Stimulated activated naive B cell treated with anti-CD40 and anti-IgM and Interleukin-4, amounts not matched to agents 10 μg/mL and 1 μg/mL and 100 μg/mL, for 72 hours (primary cell): ENCODE data around the gene ADGRF3.
"Not testable (repeated sequence)": the region's sequence is repeated elsewhere in the genome, so short reads cannot be mapped to it uniquely, and the experiment has no call there.

Experiments used
- ATAC-seq, 2 donors: fragments of 150-1000 bp; cut with Tn5 transposase; replicated peaks; 2 replicates each; pipeline ENCODE4 v1.10.0; 2021; ENCODE audit warnings: moderate library complexity in 1 of 2
- DNase-seq: peaks from one replicate; pipeline ENCODE4 v3.0.0; 2021
- H3K27ac Mint-ChIP-seq: one replicate; pipeline ENCODE4 v1.8.0; 2022; ENCODE audit warnings: mild to moderate bottlenecking, mixed read lengths
- H3K27me3 Mint-ChIP-seq, 2 donors: one replicate each; pipeline ENCODE4 v1.8.0; 2022; ENCODE audit warnings: mixed read lengths in 2 of 2
- H3K36me3 Mint-ChIP-seq, 2 donors: one replicate each; pipeline ENCODE4 v1.8.0; 2022; ENCODE audit warnings: mixed read lengths in 2 of 2, mild to moderate bottlenecking in 1 of 2
- H3K4me1 Mint-ChIP-seq, 2 donors: one replicate each; pipeline ENCODE4 v1.8.0; 2022; ENCODE audit warnings: mixed read lengths in 2 of 2, mild to moderate bottlenecking in 1 of 2
- H3K4me3 Mint-ChIP-seq, 2 donors: one replicate each; pipeline ENCODE4 v1.8.0; 2022; ENCODE audit warnings: mild to moderate bottlenecking in 2 of 2, mixed read lengths in 2 of 2, moderate library complexity in 1 of 2
- H3K9me3 Mint-ChIP-seq, 2 donors: one replicate each; pipeline ENCODE4 v1.8.0; 2022; ENCODE audit warnings: mixed read lengths in 2 of 2, mild to moderate bottlenecking in 1 of 2

Gene ADGRF3

DNA sequence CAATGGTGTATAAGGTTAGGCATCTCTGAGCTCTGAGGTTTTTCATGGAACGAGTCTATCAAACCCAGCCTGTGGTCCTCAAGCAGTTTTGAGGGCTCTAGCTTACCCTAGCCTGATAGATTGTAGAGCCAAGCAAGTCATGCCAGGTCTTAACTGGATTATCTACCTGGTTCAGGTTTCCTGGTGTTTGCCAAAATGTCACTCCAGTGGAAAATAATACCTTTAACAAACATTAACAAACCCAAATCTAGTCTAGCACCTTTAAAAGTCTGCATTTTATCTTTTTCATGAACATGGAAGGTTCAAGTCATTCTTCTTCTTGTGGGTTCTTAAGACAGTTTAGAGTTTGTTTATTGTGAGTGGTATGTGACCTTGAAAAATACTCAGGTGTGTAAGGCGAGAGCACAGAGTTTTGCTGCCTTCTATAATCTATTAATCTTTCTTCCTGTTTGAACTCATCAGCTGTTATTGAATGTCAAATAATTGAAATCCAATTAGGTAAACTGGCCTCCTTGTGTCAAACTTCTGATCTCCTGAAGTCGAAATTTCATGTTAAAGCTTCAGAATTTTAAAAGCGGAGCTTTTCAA is 13.4 kb upstream of the ADGRF3 start:
- H3K4me3 Mint-ChIP-seq, result no peak overlapping the region
- H3K27ac Mint-ChIP-seq, result no peak overlapping the region
- peaks cover 27 to 64% of the 10 kb centered on the region in 2 donors for H3K4me1 Mint-ChIP-seq
- no peaks in the 10 kb centered on the region for H3K9me3 Mint-ChIP-seq
- H3K27me3 Mint-ChIP-seq, result no peaks in the 10 kb centered on the region
- peaks cover 27 to 40% of the 10 kb centered on the region in 2 donors for H3K36me3 Mint-ChIP-seq
- DNase-seq (no peak), ATAC-seq (no peak)

DNA sequence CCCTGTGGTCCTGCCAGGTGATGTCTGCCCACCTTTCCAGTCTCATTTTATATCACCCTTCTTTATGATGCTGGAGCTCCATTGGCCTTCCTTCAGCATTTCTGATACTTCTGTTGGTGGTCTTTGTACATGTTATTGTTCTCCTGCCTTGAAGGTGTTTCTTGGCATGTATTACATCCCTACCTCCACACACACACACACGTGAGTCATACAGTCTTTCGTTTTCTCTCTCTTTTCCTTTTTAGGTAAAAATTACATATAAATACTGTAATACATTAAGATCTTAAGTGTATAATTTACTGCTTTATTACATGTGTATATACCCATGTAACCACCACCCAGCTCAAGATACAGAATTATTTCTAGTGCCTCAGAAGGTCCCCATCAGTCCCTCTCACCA is 10.2 kb upstream of the ADGRF3 start:
- no peaks in the 10 kb centered on the region for H3K27me3 Mint-ChIP-seq
- ATAC-seq, result no peak
- no peak overlapping the region for H3K4me3 Mint-ChIP-seq
- H3K4me1 Mint-ChIP-seq, result peaks cover 31 to 77% of the 10 kb centered on the region in 2 donors
- peaks cover 38 to 48% of the 10 kb centered on the region in 2 donors for H3K36me3 Mint-ChIP-seq
- H3K27ac Mint-ChIP-seq, result peak overlapping the region; percentile 14
- H3K9me3 Mint-ChIP-seq, result no peaks in the 10 kb centered on the region
- DNase-seq, result no peak

DNA sequence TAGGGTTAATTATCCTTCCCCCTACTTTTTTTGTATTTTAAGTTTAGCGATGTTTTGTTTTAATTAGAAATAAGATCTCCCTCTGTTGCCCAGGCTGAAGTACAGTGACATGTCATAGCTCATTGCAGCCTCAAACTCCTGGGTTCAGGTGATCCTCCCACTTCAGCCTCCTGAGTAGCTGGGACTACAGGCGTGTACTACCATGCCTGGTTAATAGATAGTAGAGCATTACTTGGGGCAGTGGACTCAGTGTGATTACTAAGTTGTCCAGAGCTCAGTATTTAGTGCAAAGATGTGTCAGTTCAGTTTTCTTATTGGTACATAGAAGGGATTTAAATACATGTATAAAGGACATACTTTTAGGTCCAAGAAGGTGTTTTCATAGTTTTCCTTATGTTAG is 9.5 kb upstream of the ADGRF3 start:
- ATAC-seq (no peak), DNase-seq (no peak)
- no peaks in the 10 kb centered on the region for H3K27me3 Mint-ChIP-seq
- peaks cover 34 to 49% of the 10 kb centered on the region in 2 donors for H3K36me3 Mint-ChIP-seq
- peaks cover 34 to 82% of the 10 kb centered on the region in 2 donors for H3K4me1 Mint-ChIP-seq
- H3K9me3 Mint-ChIP-seq, result no peaks in the 10 kb centered on the region
- H3K4me3 Mint-ChIP-seq, result no peak overlapping the region
- H3K27ac Mint-ChIP-seq, result no peak overlapping the region

DNA sequence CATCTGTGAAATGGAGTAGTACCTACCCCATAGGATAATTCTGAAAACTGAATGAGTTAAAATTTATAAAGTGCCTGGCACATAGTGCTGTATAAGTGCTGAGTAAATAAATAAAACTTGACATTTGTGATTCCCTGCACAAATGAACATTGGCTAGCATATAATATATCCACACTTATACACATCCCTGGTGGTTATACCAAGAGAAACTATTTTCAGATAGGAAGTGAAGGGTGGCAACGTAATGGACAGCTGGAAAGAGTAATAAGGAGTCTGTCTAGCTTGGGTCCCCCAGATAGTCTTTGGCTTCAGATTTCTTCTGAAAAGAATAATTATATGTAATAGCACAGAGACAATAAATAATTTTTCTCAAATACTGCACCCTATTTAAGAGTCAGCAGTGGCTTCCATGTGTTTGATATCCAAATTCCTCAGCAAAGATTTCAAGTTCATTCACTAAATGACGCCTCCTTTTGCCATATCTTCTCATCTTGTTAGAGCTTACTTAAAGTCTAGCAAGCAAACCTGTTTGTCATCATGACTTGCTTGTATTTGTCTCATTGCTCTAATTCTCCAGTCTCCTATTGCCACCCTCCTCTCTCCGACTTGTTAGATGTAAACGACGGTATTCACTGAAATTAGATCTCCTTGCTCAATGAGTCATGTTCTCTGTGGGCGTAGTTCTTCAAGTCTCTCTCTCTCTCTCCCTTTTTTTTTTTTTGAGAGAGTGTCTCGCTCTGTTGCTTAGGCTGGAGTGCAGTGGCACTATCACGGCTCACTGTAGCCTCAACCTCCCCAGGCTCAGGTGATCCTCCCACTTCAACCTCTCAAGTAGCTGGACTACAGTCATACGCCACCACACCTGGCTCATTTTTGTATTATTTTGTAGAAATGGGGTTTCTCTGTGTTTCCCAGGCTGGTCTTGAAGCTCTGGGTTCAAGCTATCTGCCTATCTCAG is 8.7 kb upstream of the ADGRF3 start:
- no peak for ATAC-seq
- H3K27ac Mint-ChIP-seq, result no peak overlapping the region
- H3K27me3 Mint-ChIP-seq, result no peaks in the 10 kb centered on the region
- peaks cover 30 to 45% of the 10 kb centered on the region in 2 donors for H3K36me3 Mint-ChIP-seq
- H3K4me1 Mint-ChIP-seq, result peaks cover 32 to 79% of the 10 kb centered on the region in 2 donors
- DNase-seq, result no peak
- H3K4me3 Mint-ChIP-seq, result no peak overlapping the region
- no peaks in the 10 kb centered on the region for H3K9me3 Mint-ChIP-seq

DNA sequence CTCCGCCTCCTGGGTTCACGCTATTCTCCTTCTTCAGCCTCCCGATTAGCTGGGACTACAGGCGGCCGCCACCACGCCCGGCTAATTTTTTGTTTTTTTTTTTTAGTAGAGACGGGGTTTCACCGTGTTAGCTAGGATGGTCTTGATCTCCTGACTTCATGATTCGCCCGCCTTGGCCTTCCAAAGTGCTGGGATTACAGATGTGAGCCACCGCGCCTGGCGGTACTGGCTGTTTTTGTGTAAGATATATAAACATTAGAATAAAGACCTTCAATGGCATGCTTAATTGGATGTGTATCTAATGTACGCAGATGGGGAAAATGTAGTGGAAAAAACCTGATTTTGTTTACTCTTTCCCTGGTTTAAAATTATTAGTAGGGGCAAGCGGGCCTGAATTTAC is 7.9 kb upstream of the ADGRF3 start:
- not testable (repeated sequence) for H3K4me3 Mint-ChIP-seq, H3K27ac Mint-ChIP-seq, DNase-seq, H3K27me3 Mint-ChIP-seq, ATAC-seq, H3K9me3 Mint-ChIP-seq
- Mint-ChIP-seq H3K4me1 (peaks cover 35 to 73% of the 10 kb centered on the region in 2 donors), H3K36me3 (peaks cover 24 to 44% of the 10 kb centered on the region in 2 donors)

DNA sequence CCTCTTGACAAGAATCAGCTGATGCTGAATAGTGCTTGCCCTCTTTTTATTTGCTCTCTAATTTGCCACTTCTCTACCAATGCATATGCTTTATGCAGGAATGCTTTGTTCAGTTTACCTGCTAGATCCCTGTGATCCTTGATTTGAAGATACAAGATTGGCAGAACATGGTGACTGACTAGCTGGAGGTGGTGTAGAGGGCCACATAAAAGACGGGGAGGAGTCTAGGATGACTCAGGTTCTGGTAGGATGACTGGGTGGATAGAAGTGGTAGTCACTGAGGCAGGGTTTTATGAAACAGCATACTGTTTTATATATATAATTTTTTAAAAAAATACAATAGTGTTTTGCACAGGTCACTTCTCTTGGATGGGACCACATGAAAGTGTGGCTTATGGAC is 6.3 kb upstream of the ADGRF3 start:
- no peak for ATAC-seq

DNA sequence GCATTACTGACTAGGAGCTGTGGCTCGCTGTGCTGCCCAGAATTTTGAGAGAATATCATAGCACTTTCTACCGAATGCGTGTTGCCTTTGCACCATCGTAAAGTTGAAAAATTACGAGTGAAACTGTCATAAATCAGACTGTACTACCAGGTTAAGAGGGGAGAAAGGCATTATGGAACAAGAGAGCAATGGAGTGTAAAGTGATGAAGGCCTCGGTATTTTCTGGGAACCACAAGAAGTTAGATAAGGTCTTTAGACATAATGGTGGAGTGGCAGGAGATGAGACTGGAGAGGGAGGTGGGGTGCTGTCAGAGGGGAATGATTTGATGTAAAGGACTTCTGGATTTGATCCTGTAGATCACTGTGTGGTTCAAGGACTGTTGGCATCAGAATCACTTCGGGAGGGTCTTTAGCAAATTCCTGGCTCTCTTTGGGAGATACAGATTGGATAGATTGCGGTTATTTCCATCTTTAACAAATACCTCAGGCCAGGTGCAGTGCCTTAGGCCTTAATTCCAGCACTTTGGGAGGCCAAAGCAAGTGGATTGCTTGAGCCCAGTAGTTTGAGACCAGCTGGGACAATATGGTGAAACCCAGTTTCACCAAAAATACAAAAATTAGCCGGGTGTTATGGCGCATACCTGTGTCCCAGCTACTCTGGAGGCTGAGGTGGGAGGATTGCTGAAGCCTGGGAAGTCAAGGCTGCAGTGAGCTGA is 4.9 kb upstream of the ADGRF3 start:
- H3K9me3 Mint-ChIP-seq, result no peaks in the 10 kb centered on the region
- no peak overlapping the region for H3K4me3 Mint-ChIP-seq
- ATAC-seq (no peak), DNase-seq (no peak)
- peaks cover 28 to 41% of the 10 kb centered on the region in 2 donors for H3K36me3 Mint-ChIP-seq
- H3K4me1 Mint-ChIP-seq, result peaks cover 32 to 66% of the 10 kb centered on the region in 2 donors
- no peaks in the 10 kb centered on the region for H3K27me3 Mint-ChIP-seq
- H3K27ac Mint-ChIP-seq, result peak overlapping the region; percentile 22

More for the DNA sequence above, 6.3 kb upstream of the ADGRF3 start:
- Mint-ChIP-seq H3K9me3 (no peaks in the 10 kb centered on the region), H3K4me3 (no peak overlapping the region), H3K27me3 (no peaks in the 10 kb centered on the region), H3K27ac (no peak overlapping the region), H3K4me1 (peaks cover 32 to 68% of the 10 kb centered on the region in 2 donors), H3K36me3 (peaks cover 27 to 44% of the 10 kb centered on the region in 2 donors)
- no peak for DNase-seq

DNA sequence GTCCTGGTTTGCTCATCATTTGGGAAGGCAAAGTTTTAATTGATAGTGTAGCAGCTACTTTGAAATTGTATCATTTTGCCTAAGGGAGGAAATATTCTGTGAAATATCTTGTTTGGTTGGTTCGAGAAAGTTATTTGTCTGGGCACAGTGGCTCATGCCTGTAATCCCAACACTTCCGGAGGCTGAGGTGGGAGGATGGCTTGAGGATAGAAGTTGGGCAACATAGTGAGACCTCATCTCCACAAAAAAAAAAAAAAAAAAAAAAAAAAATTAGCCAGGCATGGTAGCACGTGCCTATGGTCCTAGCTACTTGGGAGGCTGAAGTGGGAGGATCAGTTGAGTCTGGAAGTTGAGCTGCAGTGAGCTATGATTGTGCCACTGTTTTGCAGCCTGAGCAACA is 3.1 kb upstream of the ADGRF3 start:
- no peak for DNase-seq
- Mint-ChIP-seq H3K4me3 (no peak overlapping the region), H3K36me3 (peaks cover 25 to 36% of the 10 kb centered on the region in 2 donors), H3K27me3 (no peaks in the 10 kb centered on the region), H3K4me1 (peaks cover 26 to 55% of the 10 kb centered on the region in 2 donors), H3K27ac (no peak overlapping the region), H3K9me3 (no peaks in the 10 kb centered on the region)
- no peak for ATAC-seq

DNA sequence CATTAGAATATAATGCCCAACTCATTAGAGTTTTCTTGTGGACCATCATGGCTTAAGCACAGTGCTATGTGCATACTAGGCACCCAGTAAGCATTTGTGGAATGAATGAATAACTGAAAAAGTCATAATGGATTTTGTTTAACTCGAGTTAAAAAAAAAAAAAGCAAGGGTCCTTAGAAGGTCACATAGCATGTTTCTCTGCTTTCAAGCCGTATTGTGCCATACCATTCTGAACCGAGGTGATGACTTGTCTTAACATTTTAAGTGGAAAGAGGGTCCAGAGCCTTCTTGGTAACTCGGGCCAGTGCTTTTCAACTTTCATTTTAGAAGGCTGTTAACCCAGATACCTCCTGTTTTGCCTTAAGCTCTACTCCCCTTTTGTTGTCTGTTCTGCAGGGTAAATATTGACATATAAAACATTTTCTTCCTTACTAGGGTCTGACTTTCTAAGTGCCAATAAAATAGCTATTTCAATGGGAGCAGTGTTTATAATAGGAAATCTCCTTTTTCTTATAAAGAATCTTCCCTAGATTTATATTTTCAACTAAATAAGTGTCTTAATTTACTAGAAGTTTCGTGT is 787 bp upstream of the ADGRF3 start:
- Mint-ChIP-seq H3K27me3 (no peaks in the 10 kb centered on the region), H3K36me3 (peaks cover 16 to 26% of the 10 kb centered on the region in 2 donors), H3K27ac (peak overlapping the region; percentile 98), H3K4me1 (peaks cover 26 to 49% of the 10 kb centered on the region in 2 donors), H3K9me3 (no peaks in the 10 kb centered on the region), H3K4me3 (peak overlapping the region; percentile 92 to 95)
- ATAC-seq (no peak), DNase-seq (no peak)

DNA sequence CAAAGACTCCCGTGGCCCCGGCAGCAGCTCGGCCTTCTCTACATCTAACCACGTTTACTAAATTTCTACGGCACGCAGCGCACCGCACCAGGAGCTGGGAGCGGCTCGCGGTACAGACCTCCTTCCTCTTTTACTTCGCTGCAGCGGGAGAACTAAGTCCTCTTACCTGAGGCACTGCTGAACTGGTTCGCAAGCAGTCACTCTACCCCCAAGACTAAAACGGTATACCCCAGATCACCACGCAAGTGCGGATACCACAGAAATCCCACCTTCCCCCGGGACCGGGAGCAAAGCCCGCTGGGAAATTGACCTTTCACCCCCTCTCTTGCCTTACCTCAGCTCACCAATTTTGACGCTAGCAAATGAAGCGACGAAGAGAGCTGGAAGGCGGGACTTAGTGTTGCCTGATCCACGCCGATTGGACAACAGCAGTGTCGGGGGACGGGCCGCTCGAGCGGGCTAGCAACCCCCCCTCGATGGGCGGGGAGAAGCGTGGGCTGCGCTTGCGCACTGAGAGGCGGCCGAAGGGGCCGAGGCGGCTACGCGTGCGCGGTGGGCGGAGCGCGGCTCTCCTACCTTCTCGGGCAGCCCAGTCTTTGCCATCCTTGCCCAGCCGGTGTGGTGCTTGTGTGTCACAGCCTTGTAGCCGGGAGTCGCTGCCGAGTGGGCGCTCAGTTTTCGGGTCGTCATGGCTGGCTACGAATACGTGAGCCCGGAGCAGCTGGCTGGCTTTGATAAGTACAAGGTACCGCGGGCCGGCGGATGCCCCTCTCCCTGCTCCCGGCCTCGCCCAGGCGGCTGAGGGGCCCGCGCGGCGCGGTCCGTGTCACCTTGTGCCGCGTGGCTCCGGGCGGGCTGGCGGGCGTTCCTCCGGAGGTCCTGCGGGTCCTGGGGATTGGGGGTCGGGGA is 790 bp downstream of the ADGRF3 start, which contains the start of gene SELENOI:
TSS of gene SELENOI (plus strand) at position 599 of the 909 bp plus-strand sequence. CDS start at position 689, 90 bp downstream.
- ATAC-seq, result peak; percentile 95 to 96

DNA sequence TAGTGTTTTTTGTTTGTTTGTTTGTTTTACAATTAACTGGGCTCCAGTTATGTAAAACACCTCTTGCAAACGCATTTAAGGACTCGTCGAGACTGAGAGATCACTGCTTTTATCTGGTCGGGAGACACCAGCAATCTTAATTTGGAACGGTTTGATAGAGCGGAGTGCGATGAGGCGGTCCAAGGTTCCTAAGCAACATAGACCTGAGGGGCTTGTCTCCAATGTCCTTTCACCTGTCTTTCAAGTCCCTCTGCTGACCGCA is 1.4 kb downstream of the ADGRF3 start:
- Mint-ChIP-seq H3K4me3 (peak overlapping the region; percentile 92 to 95), H3K4me1 (peaks cover 18 to 31% of the 10 kb centered on the region in 2 donors), H3K27me3 (no peaks in the 10 kb centered on the region), H3K36me3 (peaks cover 12 to 16% of the 10 kb centered on the region in 2 donors), H3K9me3 (no peaks in the 10 kb centered on the region), H3K27ac (peak overlapping the region; percentile 98)
- ATAC-seq (no peak), DNase-seq (no peak)

More for the DNA sequence above, 790 bp downstream of the ADGRF3 start, which contains the start of gene SELENOI:
- Mint-ChIP-seq H3K9me3 (no peaks in the 10 kb centered on the region), H3K27me3 (no peaks in the 10 kb centered on the region), H3K4me1 (peaks cover 18 to 36% of the 10 kb centered on the region in 2 donors), H3K27ac (peak within 1 kb of the TSS; percentile 98), H3K4me3 (peak within 1 kb of the TSS; percentile 92 to 95), H3K36me3 (peaks cover 12 to 16% of the 10 kb centered on the region in 2 donors)
- DNase-seq, result peak; percentile 100

DNA sequence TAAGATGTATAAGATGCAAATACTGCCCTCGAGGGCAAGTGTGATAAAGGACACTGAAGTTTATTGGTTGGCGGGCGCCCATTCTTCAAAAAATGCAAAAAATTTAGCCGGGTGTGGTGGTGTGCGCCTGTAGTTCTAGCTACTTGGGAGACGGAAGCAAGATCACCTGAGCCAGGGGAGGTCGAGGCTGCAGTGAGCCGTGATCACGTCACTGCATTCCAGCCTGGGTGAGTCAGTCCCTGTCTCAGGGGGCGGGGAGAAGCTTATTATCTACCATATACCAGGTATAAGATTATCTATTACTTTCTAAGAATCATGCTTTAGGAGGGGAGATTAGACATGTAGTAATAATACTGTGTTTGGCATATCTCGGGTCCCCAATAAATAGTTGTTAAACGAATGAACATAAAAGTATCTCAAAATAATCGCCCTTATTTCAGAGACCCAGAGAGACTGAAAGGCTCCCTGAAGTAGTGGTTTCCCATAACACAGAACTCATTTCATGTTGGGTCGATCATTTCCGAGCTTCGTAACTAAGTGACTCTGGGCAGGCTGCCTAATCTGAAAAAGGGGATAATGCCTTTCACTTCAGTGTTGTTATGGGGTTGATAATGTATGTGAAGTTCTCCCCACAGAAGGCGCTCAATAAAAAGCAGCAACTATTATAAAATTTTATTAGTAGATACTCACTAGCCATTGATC is 1.9 kb downstream of the ADGRF3 start:
- Mint-ChIP-seq H3K4me3 (peak overlapping the region; percentile 92 to 95), H3K27me3 (no peaks in the 10 kb centered on the region), H3K27ac (peak overlapping the region; percentile 98), H3K9me3 (no peaks in the 10 kb centered on the region), H3K4me1 (peaks cover 18 to 31% of the 10 kb centered on the region in 2 donors), H3K36me3 (peaks cover 12 to 19% of the 10 kb centered on the region in 2 donors)
- ATAC-seq, result no peak
- DNase-seq, result no peak

DNA sequence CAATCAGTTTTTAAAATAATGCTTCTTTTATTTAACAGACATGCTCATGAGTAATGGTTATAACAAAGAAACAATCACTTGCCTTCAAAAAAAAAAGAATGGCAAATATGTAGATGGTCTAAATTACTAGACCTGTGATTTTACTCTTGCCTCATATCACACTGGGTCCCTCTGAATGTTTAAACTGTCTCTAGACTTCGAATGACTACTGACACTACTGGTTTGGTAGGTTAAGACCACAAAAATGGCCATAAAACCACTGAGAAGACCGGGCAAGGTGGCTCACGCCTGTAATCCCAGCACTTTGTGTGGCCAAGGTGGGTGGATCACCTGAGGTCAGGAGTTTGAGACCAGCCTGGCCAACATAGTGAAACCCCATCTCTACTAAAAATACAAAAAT is 5.8 kb downstream of the ADGRF3 start:
- H3K4me3 Mint-ChIP-seq, result no peak overlapping the region
- DNase-seq (no peak), ATAC-seq (no peak)
- H3K27me3 Mint-ChIP-seq, result no peaks in the 10 kb centered on the region
- H3K9me3 Mint-ChIP-seq, result no peaks in the 10 kb centered on the region
- H3K4me1 Mint-ChIP-seq, result peaks cover 7 to 10% of the 10 kb centered on the region in 2 donors
- H3K36me3 Mint-ChIP-seq, result peaks cover 0 to 6% of the 10 kb centered on the region in 2 donors
- H3K27ac Mint-ChIP-seq, result peak overlapping the region; percentile 31
